ENCODE results near the gene FOXP4.
"Not testable (repeated sequence)": the region's sequence is repeated elsewhere in the genome, so short reads cannot be mapped to it uniquely, and the experiment has no call there.

Gene FOXP4

DNA sequence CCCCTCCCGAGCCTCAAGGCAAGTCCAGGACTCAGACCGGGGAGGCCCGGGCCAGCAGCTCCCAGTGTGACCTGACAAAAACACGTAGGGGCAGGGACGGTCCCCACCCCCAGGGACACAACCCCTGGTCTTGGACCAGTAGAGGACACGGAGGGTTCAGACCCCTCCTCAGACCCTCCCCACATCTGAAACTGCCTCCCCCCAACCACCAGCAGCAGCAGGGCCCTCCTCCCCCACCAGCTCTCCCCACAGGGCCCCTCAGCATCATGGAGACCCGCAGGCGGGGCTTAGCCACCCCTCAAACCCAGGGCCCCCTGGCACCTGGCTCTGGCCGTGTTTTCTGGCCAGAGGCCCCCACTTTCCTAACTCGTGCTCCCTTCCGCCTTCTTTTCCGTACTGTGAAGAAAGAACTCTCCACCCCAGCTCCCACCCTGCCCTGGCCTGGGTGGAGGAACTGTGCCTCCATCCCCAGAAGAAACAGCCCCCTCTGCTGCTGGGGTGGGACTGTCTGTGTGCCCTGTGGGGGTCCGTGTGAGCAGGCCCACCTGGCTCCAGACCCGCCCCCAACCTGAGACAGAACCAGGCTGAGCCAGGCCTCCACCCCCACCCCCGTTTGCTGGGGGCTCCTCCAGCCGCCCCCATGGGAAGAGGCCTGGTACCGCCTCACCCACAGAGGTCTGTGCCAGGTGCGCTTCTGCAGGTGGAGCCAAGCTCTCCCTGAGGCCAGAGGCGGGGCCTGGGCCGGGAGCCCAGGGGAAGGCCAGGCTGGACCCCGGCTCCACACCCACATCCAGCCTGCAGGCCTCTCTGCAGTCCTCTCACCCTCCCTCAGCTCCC is 53.1 kb downstream of the FOXP4 start:
- DNase-seq (ENCODE audit: low read depth): no peak

DNA sequence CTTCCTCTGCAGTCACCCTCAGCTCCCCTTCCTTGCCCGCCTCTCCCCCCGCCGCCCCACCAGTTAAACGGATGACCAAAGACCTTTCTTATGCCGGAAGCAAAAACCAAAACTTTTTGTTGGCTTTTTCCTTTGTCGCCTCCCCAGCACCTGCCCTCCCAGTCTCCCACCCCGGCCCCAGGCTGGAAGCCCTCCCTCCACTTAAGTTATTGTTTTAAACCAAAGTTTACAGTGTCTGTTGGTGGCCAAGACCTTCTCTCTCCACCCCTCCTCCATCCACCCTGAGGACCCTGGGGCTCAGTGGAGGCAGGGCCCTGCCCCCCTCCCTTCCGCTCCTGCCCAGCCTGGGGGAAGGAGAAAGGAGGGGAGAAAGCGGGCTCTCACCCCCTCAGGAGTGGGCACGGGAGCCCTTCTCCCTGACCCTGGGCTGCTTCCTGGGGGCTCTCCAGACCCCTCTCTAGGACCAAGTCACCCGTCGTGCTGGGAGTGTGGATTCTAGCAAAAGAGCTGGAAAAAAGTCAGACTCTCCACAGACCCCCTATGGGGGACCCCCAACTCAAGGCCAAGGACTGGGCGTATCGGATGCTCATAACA is 53.8 kb downstream of the FOXP4 start:
- DNase-seq (ENCODE audit: low read depth): no peak

DNA sequence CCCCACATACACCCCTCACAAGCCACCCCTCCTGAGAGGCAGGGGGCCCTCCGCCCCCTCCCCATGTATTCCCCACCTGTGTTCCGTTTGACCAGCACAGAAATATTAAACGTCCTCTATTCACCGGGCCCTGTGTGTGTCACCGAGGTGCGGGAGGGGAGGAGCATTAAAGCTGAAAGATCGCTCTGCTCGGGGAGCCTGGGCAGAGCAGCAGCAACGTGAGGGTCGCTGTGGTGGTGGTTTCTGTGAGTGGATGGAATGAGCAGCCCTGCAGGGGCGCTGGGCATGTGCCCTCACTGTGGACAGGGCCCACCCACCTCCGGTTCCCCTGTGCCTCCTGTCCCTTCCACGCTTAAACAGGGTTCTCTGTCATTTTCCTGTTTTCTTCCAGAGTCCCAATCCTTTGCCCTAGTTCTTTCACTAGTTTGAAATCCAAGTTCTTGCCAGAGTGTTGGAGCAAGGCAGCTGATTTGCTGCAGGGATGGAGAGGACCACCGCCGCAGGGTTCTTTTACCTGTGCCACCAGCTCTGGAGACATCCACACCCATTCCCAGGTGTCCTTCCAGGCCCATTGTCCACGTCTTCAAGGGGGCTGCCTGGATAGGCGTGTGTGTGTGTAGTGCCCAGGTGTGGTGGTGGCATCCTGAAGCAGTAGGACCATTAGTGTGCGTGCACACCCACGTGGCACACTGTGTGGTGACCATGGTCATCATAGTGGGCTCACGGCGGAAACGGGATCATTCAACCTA is 54.5 kb downstream of the FOXP4 start:
- DNase-seq (ENCODE audit: low read depth): no peak

DNA sequence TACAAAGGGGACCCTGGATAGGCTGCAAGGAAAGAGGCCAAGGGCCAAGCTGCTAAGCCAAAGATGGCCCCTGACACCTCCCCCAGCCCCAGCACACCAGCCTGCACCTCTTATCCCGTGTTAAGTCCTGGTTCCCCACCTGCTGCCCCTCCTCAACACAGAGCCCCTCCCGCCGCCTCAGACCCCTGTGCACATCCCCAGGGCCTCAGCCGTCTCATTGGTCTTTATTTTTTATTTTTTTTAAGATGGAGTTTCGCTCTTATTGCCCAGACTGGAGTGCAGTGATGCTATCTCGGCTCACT is 55.0 kb downstream of the FOXP4 start:
- DNase-seq (ENCODE audit: low read depth): no peak

DNA sequence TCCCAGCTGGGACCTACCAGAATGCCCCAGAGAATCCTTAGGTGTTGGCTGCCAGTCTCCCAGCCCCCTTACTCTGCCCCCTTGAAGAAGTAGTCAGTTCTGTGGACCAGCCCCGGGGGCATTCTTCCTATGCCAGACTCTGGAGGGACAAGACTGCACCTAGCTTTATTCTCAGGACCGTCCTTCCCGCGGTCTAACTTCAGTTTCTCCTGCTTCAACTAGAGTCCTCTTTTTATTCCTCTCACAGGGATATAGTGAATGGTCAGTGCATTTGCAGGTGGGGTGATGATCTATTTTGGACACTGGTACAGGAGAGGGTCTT is 56.2 kb downstream of the FOXP4 start:
- no peak for DNase-seq (ENCODE audit: low read depth)

DNA sequence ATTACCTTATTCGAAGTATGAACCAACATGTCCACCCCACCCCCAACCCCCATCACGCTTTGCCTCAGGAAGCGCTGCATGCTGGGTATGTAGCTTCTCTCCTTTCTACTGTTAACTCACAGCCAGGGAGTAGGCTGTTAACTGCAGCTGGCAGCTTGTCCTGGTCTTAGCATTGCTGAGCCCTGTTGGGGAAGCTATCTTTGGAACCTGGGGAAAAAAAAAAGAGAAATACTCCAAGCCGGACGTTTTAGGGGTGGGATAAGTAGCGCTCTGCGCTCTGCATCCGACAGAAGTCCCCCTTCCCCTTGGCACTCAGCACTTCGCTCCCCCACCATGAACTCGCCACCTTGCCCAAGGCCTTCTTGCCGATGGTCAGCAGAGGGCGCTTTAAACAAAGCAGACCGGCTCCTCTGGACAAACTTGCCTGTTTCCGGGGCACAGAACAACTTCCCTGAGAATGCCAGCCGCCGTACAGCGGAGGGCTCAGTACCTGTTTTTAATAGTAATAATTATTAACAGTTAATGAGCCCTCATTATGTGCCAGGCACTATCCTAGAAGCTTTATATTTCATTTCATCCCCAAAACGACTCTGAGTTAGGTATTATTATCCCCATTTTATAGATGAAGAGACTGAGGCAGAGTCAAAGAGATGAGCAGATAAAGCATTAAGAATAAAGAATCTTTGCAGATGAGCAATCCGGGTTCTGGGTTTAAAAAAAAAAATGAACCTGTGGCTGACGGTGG is 56.9 kb downstream of the FOXP4 start:
- DNase-seq (ENCODE audit: low read depth): peak; percentile 56

DNA sequence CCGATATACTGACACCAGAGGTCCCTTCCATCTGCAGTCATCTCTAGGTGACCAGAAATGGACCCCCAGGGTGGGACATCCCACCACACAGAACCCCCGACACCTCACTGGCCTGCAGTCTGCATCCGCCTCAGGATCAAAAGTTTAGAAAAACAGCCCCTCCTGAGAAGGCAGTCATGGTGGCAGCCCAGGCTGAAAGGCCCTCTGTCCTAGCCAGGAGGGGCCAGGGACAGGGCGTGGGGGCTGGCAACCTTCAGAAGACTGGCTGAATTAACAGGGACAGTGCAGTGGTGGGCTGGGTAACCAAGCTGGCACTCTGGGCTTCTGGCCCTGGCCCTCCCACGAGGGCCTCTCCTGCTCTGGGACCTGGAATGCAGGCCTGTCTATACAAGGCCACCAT is 57.8 kb downstream of the FOXP4 start:
- DNase-seq (ENCODE audit: low read depth): no peak

DNA sequence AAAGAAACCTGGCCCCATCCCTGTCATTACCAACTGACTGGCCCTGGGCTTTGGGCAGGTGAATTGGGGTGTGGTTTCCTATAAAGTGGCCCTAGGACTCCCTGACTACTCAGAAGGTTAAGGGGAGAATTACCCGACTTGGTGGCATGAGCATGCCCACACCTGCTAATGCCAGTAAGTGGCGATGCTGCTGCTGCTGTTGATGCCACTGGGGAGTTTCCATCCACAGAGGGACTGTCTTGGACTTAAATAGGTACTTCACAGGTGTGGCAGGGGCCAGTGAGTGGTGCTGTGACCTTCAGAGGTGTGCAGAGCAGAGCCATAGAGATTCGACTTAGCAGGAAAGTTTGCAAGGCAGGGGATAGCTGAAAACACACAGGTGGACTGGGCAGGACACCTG is 59.5 kb downstream of the FOXP4 start:
- no peak for DNase-seq (ENCODE audit: low read depth)

DNA sequence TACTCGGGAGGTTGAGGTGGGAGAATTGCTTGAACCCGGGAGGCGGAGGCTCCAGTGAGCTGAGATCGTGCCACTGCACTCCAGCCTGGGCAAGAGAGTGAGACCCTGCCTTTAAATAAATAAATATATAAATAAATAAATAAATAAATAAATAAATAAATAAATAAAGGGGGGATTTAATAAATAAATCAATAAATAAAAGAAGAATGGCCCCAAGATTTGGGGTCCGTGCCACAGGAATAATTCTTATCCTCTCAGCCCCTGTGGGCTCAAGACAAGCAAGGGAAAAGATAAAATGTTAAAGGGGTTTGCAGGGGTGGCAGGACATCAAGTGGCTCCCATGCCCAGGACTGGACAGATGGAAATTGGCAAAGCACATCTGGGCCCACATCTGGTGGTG is 60.9 kb downstream of the FOXP4 start:
- no peak for DNase-seq (ENCODE audit: low read depth)

DNA sequence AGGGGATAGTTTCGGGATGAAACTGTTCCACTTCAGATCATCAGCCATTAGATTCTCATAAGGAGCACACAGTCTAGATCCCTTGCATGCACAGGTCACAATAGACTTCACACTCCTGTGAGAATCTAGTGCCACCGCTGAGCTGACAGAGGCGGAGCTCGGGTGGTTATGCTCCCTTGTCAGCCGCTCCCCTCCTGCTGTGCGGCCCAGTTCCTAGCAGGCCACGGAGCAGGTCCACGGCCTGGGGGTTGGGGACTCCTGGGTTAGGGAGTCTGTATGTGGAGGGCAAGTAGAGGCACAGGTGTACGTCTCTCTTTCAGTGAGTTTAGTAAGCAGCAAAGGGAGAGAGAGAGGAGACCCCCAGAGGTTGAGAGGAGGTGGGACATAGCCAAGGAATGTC is 61.6 kb downstream of the FOXP4 start:
- no peak for DNase-seq (ENCODE audit: low read depth)

DNA sequence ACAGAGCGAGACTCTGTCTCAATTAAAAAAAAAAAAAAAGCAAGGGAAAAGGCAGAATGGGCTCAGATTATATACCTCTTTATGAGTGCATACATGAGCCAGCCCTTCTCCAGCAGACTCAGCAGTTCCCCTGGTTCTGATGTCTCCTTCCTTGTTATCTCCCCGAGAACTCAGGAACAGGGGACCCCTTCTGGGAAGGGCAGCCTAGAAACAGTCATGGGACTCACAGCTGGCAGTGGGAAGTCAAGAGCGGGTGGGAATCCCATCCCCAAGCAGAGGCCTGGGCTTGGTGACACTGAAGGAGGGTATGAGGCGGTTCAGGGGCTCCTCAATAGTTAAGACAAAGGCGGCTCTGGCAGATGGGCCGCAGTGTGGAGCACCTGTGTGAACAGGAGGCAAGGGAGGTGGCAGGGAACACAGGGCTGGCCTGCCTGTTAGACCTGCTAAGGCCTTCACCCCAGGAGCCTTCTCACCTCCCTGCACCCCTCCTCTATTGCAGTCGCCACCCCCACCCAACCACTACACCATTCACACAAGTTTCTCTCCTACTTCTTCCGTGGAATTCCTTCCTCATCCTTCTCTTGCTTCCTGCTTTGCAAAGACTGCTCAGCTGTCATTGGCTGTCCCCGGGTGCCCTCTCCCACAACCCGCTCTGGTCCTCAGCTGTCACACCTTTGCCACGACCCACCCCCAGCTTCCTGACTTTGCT is 62.4 kb downstream of the FOXP4 start:
- no peak for DNase-seq (ENCODE audit: low read depth)

DNA sequence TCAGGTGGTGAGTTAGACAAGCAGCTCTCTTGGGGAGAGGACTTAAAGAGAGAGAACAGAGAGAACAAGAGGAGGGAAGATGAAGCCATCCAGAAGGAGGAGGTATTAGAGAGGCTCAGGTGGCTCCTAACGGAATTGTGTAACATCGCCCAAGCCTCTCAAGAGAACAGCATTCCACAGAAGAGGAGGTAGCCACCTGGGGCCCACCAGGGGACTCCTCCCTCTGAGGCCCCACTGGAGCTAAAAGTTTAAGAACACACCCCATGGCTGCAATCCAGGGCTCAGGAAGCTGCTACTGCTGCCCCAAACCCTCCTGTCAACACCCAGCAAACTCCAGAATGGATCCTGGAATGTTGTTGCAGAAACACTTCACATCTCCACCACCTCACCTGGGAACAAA is 68.5 kb downstream of the FOXP4 start:
- no peak for DNase-seq (ENCODE audit: low read depth)

DNA sequence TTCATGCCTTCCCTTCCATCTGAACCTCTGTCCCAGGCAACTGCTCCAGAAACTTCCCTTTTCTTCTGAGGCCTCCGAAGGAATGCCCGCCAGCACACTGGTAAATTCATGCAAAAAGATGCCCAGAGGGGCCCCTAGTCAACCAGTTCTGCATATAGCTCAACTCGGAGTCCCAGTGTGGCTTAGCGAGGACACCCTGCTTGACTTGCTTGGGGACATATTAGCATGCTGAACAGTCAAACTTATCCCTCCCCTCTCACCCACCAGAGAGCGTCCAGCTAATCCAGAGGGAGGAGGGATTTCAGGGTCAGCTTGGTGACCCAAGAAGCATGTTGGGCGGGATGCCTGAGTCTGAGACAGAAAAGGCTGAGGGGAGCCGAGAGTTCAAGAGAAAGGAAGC is 69.1 kb downstream of the FOXP4 start:
- no peak for DNase-seq (ENCODE audit: low read depth)

DNA sequence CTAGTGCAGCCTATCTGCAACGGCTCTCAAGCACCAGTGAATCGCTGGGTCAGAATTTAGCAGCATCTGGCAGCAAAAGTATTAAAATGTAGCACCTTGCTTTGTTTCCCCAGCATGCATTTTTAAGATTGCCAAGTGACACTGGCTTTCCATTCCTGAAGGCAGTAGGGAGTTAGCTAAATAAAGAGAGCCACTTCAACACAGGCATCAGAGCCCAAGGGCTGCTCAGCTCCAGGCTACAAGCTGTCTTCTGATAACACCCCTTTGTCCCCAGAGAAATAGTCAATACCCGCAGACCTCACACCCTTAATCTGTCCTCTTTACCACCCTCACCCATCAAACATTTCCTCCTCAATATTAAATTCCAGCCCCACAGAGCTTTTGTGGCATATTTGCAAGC is 72.4 kb downstream of the FOXP4 start:
- DNase-seq (ENCODE audit: low read depth): no peak

DNA sequence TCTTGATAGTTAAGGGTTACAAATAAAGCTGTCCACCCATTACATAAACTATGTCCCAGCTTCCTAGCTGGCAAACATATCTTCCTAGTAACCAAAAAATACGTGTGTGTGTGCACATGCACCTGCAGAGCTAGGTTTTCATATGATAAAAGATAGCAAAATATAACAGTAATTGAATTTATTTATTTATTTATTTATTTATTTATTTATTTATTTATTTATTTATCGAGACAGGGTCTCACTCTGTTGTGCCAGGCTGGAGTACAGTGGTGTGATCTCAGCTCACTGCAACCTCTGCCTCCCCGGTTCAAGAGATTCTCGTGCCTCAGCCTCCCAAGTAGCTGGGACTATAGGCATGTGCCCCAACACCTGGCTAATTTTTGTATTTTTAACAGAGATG is 73.0 kb downstream of the FOXP4 start:
- DNase-seq (ENCODE audit: low read depth): not testable (repeated sequence)

DNA sequence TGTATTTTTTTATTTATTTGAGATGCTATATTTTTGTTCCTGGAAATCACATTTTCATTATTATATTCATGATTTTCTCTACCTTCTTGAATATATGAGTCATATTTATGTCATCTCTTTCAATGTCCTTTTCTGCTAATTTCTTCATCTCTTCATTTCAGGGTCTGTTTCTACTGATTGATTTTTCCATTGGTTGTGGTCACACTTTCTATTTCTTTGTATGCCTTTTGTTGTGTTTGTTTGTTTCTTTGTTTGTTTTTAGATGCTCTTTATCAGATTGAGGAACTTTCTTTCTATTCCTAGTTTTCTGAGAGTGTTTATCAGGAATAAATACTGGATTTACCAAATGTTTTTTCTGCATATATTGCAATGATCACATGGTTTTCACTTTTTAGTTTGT is 75.2 kb downstream of the FOXP4 start:
- no peak for DNase-seq (ENCODE audit: low read depth)

DNA sequence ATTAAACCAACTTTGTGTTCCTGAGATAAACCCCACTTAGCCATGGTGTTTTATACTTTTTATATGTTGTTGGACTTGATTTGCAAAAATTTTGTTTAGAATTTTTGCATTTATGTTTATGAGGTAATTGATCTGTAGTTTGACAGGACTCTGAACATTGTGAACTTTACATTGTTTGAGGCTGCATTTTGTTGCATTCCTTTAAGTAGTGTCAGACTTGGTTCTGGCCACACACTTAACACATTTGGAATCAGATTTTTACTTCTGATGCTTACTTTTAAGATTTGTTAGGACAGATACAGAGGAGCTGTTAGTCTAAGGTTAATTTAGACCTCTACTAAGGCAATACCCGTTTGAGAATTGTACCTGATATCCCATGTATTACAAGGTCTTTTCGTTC is 75.6 kb downstream of the FOXP4 start:
- no peak for DNase-seq (ENCODE audit: low read depth)

DNA sequence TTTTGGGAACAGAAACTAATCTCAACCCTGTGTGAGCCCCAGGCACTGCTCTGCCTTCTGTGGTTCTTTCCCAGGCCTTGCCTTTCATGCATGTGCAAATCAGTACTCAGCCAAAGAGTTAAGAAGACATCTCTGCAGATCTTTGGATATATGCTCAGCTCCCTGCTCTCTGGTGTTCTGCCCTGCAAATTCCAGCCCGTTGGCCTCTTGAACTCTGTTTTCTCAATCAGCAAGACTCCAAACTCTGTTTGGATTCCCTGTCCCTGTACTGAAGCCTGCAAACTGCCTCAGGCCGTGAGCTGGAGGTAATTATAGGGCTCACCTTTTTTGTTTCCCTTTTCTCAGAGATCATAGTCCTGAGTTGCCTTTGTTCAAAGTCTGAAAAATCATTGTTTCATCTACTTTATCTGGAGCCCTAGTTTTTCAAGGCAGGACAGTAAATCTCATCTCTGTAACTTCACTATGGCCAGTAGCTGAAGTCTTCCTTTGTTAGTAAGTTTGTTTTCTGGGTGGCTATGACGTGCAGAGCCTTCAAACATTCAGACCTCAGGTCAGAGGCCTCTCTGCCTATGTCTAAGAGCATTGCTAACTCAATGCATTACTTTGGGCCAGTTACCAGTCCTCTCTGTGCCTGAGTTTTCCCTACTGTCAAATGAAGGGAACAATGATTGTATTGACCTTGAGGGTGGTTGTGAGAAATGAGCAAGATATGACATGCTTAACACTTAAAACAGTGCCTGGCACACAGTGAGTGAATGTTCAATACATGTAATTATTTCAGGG is 76.2 kb downstream of the FOXP4 start:
- DNase-seq (ENCODE audit: low read depth): no peak

DNA sequence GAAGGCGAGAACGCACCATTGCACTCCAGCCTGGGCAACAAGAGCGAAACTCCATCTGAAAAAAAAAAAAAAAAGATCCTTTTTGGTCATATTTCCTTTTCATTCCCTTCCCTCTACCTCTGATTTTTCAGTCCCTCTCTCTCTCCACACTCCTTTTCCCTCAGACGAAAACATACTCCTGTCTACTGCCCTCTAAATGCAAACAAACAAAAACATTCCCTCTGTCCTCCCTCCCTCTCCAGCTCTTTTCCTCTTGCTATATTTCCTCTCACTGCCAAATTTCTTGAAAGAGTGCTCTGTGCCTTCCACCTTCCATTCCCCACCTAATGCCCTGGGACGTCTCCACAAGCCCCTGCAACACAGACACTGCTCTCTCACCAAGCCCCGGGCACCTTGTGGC is 77.1 kb downstream of the FOXP4 start:
- DNase-seq (ENCODE audit: low read depth): no peak

DNA sequence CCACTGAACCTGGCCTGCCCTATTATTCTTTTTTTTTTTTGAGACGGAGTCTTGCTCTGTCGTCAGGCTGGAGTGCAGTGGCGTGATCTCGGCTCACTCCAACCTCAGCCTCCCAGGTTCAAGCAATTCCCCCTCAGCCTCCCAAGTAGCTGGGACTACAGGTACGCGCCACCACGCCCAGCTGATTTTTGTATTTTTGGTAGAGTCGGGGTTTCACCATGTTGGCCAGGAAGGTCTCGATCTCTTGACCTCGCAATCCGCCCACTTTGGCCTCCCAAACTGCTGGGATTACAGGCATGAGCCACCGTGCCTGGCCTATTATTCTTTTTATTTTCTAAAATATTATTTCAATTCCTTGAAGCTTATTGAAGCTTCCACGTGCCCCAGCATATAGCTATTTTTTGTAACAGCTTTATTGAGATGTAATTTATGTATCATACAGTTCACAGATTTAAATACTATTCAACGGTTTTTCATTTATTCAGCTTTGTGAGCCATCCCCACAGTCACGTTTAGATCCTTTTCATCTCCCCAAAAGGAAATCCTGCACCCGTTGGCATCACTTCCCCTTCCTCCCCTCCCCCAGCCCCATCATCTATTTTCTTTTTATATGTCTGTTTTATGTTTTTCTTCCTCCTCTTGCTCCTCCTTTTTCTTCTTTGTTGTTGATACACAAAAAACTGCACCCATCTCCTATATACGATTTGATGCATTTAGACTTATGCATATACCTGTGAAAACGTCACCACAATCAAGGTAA is 78.6 kb downstream of the FOXP4 start:
- no peak for DNase-seq (ENCODE audit: low read depth)

DNA sequence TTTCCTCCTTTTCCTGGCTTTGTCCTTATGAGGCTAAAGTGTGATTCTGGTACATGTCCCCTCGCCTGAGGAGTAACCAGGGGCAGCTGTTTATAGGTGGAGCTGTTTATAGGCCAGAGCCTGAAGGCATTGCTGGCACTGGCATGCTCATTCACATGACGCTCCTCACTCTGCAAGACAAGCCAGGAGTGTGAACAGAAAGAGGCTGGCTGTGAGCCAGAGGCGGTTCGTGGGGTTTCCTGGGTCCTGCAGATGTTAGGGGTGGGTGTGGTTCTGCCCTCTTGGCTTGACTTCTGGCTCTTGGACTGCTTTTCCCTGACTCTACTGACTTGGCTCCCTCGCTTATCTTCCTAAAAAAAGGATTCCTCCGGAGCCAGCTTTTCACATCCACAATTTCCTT is 79.3 kb downstream of the FOXP4 start:
- no peak for DNase-seq (ENCODE audit: low read depth)
